Activated CD8-positive, alpha-beta T cell treated with anti-CD3 and anti-CD28 coated beads for 36 hours (primary cell): ENCODE measurements around the gene EXOC3L4. TPM values are rescaled to one million over a fixed set of nuclear protein-coding genes. Genes with fewer than 3 reads are reported as not detected.

Experiments
- ATAC-seq: fragments of 200-7000 bp; cut with Tn5 transposase; one replicate; pipeline ENCODE4 v1.10.0; 2021; ENCODE audit warnings: mild to moderate bottlenecking, moderate library complexity
- CTCF ChIA-PET: fragments of 350-600 bp; sonication (Branson Sonifier 250); formaldehyde crosslinking; loops from one replicate; lab custom pipeline; 2021; ENCODE audit warnings: antibody characterized with exemption; lab: Charles Lee
- POLR2A ChIA-PET: fragments of 350-600 bp; sonication (Branson Sonifier 250); formaldehyde crosslinking; loops from one replicate; lab custom pipeline; 2021; ENCODE audit warnings: antibody characterized with exemption; lab: Charles Lee
- DNase-seq: peaks from one replicate; pipeline ENCODE4 v3.0.0-alpha.2; 2020
- H3K27ac Mint-ChIP-seq: one replicate; pipeline ENCODE4 v1.8.0; 2021; ENCODE audit warnings: mild to moderate bottlenecking, mixed read lengths
- H3K27me3 Mint-ChIP-seq: one replicate; pipeline ENCODE4 v1.8.0; 2021; ENCODE audit warnings: mixed read lengths
- H3K36me3 Mint-ChIP-seq: one replicate; pipeline ENCODE4 v1.8.0; 2021; ENCODE audit warnings: low read depth, mixed read lengths
- H3K4me1 Mint-ChIP-seq: one replicate; pipeline ENCODE4 v1.8.0; 2021; ENCODE audit warnings: low read depth, mixed read lengths
- H3K4me3 Mint-ChIP-seq: one replicate; pipeline ENCODE4 v1.8.0; 2021; ENCODE audit warnings: mild to moderate bottlenecking, moderate library complexity, mixed read lengths
- H3K9me3 Mint-ChIP-seq: one replicate; pipeline ENCODE4 v1.8.0; 2021; ENCODE audit warnings: mixed read lengths
- CTCF ChIP-seq: fragments of 200-600 bp; IDR thresholded peaks from one replicate; pipeline ENCODE4 v1.8.0; 2022; ENCODE audit warnings: antibody characterized with exemption, mild to moderate bottlenecking
- intact Hi-C: fragments of 100-400 bp; cut with micrococcal nuclease; formaldehyde crosslinking; loops from one replicate; pipeline ENCODE4 v1.10.0; 2022
- total RNA-seq, 2 experiments: library from RNA; stranded (reverse); gene quantifications; one replicate each; pipeline ENCODE4 v1.2.3, GENCODE V29; 2021

The EXOC3L4 gene
- total RNA-seq, 2 experiments from 2014 or later = not detected

DNA sequence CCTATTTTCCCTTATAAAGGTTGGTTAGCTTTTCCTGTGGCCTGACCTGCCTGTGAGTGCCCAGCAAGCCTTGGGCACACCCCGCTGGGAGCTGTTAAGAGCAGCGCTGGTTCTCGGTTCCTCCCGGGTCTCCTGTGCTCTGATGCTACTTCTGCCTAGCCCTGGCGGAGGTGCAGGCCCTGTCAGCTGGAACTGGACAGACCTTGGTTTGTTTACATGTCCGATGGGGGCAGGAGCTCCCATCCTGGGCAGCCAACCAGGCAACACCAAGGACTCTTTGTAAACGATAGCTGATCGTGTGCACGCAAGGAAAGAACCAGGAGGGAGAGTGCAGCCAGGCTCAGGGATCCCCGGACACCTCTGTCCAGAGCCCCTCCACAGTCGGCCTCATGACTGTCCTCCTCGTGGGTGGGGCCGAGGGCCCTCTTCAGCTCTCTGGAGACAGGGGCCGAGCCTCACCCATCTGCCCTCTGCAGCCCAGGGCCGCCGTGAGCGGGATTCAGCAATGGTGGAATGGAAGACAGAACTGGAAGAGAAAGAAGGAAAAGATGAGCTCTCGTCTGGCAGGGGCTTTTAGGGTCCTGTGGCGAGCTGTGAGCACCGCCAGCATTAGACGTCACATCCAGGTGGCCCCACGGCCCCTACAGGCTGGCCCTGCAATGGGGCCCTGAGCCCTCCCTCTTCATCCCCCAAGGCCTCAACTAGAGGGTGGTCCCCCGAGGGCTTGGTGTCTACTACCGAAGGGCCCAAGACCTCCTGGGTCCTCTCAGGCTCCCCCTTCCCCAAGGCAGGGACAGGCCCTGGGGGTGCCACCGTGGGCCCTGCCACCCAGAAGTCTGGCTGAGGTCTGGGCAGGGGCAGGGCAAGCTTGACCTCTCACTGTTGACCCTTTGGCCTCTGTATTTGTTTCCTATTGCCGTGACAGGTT is 41.1 kb downstream of the EXOC3L4 start:
- Mint-ChIP-seq H3K4me3 (no peak overlapping the region), H3K27me3 (peaks cover 1% of the 10 kb centered on the region), H3K27ac (no peak overlapping the region), H3K36me3 (no peaks in the 10 kb centered on the region), H3K4me1 (no peaks in the 10 kb centered on the region), H3K9me3 (no peaks in the 10 kb centered on the region)
- intact Hi-C loops = no loop called here
- TF ChIP-seq CTCF = no peak
- DNase-seq (no peak), ATAC-seq (no peak)
- ChIA-PET POLR2A (no interaction called here), CTCF (no interaction called here)

GRCh38 chr14:103136388-103137271 is 42.1 kb downstream of the EXOC3L4 start:
- H3K36me3 Mint-ChIP-seq = no peaks in the 10 kb centered on the region
- no peaks in the 10 kb centered on the region for H3K9me3 Mint-ChIP-seq
- DNase-seq (no peak), ATAC-seq (no peak)
- intact Hi-C loops = no loop called here
- peaks cover 3% of the 10 kb centered on the region for H3K27me3 Mint-ChIP-seq
- no peak overlapping the region for H3K4me3 Mint-ChIP-seq
- H3K4me1 Mint-ChIP-seq = no peaks in the 10 kb centered on the region
- CTCF ChIA-PET = no interaction called here
- no peak overlapping the region for H3K27ac Mint-ChIP-seq
- TF ChIP-seq CTCF = no peak
- POLR2A ChIA-PET = no interaction called here

GRCh38 chr14:103137689-103138300 is 43.3 kb downstream of the EXOC3L4 start:
- Mint-ChIP-seq H3K27me3 (peaks cover 5% of the 10 kb centered on the region), H3K36me3 (no peaks in the 10 kb centered on the region), H3K9me3 (no peaks in the 10 kb centered on the region), H3K27ac (no peak overlapping the region), H3K4me3 (no peak overlapping the region), H3K4me1 (no peaks in the 10 kb centered on the region)
- CTCF ChIA-PET = interaction anchor here (1.3 kb wide), 1 partner anchor 33 kb away, joined by 3 read pairs; no protein-coding TSS in a partner anchor
- no peak for TF ChIP-seq CTCF
- POLR2A ChIA-PET = no interaction called here
- DNase-seq (no peak), ATAC-seq (no peak)
- intact Hi-C loops = no loop called here

DNA sequence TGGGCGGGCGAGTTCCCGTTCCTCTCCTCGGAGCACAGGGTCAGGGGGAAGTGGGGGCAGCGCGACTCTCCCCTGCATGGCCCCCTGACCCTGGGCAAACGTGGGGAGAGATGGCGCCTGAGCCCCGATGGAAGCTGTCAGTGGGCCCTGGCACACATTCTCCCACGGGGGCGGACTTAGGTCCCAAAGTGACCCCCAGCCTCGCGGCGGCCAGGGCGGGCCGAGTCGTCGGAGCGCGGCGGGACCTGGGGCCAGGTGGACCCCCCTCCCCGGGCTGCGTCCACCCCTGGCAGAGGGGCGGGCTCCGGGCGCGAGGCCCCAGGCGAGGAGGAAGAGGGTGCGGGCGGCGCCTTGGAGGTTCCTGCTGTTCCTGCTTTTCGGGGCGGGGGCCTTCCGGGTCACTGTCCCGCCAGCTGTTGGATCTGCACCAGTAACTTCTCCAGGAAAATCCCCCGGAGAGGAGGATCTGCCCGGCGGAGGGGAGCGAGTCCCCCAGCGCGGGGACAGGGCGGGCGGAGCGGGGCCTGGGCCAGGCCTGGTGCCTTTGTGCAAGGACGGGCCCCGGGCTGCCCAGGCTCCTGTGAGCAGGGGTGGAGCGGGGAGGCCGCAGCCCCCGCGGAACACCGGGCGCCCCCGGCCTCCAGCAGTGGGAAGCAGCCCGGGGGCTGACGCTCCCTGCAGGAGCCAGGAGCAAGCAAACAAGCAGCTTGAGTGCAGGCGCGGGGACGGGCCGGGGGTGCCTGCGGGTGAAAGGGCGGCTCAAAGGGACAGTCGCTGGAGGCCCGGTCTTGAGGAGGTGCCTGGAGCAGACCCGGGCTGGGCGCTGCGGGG is 44.0 kb downstream of the EXOC3L4 start:
- TF ChIP-seq CTCF = no peak
- POLR2A ChIA-PET = no interaction called here
- Mint-ChIP-seq H3K27me3 (peaks cover 5% of the 10 kb centered on the region), H3K9me3 (no peaks in the 10 kb centered on the region), H3K36me3 (no peaks in the 10 kb centered on the region), H3K4me1 (no peaks in the 10 kb centered on the region), H3K27ac (no peak overlapping the region), H3K4me3 (no peak overlapping the region)
- CTCF ChIA-PET = interaction anchor here (1.3 kb wide), 1 partner anchor 34 kb away, joined by 3 read pairs; no protein-coding TSS in a partner anchor
- no peak for DNase-seq
- intact Hi-C loops = no loop called here
- ATAC-seq = no peak
